IPS-18c (cell line): ENCODE results near the gene TECTA.
"Not testable (repeated sequence)": the region's sequence is repeated elsewhere in the genome, so short reads cannot be mapped to it uniquely, and the experiment has no call there.

Source experiments
- H3K4me3 ChIP-seq: 2 replicates; pipeline ENCODE4 v1.7.0; 2013; ENCODE audit warnings: low read depth, mild to moderate bottlenecking, low read length, moderate library complexity; ENCODE audit not compliant: insufficient read depth
- H3K9me3 ChIP-seq: one replicate; pipeline ENCODE4 v1.6.1; 2013; ENCODE audit warnings: mild to moderate bottlenecking, low read length, moderate library complexity; ENCODE audit not compliant: control insufficient read depth, insufficient read depth

TECTA gene

DNA sequence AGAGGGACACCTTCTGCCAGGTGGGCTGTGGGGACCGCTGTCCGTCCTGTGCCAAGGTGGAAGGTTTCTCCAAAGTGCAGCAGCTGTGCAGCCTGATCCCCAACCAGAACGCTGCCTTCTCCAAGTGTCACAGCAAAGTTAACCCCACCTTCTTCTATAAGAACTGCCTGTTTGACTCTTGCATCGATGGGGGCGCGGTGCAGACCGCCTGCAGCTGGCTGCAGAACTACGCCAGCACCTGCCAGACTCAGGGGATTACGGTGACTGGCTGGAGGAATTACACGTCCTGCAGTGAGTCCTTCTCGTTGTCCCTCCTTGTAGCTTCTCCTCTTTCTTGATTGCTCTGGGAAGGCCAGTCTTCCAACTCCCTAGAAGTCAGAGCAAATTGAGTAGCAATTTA, 44.8 kb downstream of the TECTA start:
- no peaks in the 10 kb centered on the region for H3K9me3 ChIP-seq
- no peak overlapping the region for H3K4me3 ChIP-seq

- no peaks in the 10 kb centered on the region for H3K9me3 ChIP-seq
- H3K4me3 ChIP-seq, result no peak overlapping the region
Measured at GRCh38 chr11:121149116-121149515, 48.1 kb downstream of the TECTA start.

- H3K4me3 ChIP-seq, result no peak overlapping the region
- no peaks in the 10 kb centered on the region for H3K9me3 ChIP-seq
Measured at GRCh38 chr11:121151207-121151688, 50.2 kb downstream of the TECTA start.

DNA sequence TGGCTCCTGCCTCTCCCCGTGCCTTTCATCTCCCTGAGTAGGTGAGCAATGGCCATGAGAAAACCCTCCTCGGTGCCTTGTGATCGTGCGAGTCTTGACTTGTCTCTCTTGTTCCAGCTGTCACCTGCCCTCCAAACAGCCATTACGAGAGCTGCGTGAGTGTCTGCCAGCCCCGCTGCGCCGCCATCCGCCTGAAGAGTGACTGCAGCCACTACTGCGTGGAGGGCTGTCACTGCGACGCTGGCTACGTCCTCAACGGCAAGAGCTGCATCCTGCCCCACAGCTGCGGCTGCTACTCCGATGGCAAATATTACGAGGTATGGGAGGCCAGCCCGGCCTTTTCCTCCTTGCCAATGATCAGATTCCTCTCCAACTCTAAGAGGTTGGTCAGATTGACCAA, 51.7 kb downstream of the TECTA start:
- no peaks in the 10 kb centered on the region for H3K9me3 ChIP-seq

GRCh38 chr11:121153472-121153871, 52.4 kb downstream of the TECTA start:
- H3K9me3 ChIP-seq, result no peaks in the 10 kb centered on the region
- no peak overlapping the region for H3K4me3 ChIP-seq

More for the DNA sequence above, 51.7 kb downstream of the TECTA start:
- H3K4me3 ChIP-seq, result no peak overlapping the region

DNA sequence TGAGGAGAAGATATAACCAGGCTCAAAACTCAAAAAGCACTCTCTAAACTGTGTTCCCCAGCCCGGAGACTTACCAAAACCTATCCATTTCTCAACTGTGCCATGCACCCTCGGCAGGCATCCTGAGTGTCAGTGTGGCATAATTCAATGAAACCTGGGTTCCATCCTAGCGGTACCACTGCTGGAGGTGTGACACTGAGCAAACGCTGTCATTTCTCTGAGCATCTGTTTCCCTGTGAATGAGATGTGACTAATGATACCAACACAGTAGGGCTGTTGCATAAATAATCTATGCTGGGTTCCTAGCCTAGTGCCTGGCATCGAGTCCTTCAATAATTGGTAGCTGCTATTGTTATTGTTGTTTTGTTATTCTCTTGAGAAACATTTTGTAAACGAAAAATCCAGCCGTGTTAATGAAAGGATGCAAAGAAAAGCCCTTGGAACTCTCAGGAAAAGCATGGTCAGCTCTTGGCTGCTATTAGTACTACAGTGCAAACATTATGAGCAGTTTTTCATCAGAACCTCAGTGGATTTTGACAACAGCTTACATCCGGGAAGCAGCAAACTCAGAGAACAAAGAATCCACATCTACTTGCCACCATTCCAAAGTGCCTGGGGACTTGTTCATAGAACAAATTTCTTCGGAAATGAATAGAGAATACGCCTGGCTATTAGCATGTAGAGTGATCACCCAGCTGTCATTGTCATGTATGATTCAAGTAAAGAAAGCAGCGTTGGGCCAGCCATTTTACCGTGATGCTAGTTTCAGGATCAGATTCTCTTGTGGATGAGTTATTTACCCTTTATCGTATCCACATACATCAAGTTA, 53.7 kb downstream of the TECTA start:
- Histone ChIP-seq H3K9me3 (no peaks in the 10 kb centered on the region), H3K4me3 (no peak overlapping the region; the same call in 1 of the 2 replicates)

DNA sequence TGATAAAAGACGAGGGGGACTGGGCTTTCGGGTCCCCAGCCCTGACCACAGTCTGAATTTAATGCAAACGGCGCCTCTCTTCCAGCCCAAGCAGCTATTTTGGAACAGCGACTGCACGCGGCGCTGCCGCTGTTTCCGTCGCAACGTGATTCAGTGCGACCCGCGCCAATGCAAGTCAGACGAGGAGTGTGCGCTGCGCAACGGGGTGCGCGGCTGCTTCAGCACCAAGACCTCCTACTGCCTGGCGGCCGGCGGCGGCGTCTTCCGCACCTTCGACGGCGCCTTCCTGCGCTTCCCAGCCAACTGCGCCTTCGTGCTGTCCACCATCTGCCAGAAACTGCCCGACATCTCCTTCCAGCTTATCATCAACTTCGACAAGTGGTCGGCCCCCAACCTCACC, 56.7 kb downstream of the TECTA start:
- H3K4me3 ChIP-seq, result no peak overlapping the region
- H3K9me3 ChIP-seq, result no peaks in the 10 kb centered on the region

DNA sequence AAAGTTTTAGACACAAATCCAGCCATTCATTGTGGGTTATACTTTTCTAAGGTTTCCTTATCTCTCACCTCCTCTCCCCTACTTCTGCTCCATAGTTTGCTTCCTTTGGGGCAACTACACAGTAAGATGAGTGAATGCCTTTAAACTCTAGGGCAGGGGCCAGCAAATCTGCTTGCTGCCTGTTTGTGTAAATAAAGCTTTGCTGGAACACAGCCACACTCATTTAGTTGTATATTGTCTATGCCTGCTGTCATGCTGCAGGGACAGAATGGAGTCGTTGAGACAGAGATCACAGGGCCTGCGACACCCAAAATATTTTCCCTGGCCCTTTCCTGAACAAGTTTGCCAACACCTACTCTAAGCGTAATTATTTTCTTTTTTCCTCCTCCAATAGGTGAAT, 58.7 kb downstream of the TECTA start:
- no peak overlapping the region for H3K4me3 ChIP-seq
- H3K9me3 ChIP-seq, result no peaks in the 10 kb centered on the region

DNA sequence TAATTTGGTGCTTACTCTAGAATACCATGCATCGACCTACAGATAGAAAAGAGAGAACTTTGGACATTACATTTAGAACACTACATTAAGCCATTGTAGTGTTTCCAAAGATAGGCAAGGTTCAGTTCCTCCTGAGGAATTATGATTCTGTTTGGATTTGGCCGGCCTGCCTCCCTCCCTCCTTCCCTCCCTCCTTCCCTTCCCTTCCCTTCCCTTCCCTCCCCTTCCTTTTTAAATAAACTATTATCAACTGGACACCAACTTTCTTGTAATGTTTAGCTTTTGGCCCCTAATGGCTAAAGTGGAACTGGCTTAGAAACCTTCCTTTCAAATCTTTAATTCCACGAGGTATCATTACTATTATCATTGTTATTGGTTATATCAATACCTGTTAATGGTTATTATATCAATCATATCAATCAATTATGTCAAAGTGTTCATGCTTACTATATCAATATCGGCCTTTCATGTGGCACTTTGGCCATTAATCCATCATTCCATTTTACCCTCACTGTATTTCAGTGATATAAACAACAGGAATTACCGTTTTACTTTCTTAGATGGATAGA, 60.4 kb downstream of the TECTA start:
- Histone ChIP-seq H3K9me3 (no peaks in the 10 kb centered on the region), H3K4me3 (no peak overlapping the region)

DNA sequence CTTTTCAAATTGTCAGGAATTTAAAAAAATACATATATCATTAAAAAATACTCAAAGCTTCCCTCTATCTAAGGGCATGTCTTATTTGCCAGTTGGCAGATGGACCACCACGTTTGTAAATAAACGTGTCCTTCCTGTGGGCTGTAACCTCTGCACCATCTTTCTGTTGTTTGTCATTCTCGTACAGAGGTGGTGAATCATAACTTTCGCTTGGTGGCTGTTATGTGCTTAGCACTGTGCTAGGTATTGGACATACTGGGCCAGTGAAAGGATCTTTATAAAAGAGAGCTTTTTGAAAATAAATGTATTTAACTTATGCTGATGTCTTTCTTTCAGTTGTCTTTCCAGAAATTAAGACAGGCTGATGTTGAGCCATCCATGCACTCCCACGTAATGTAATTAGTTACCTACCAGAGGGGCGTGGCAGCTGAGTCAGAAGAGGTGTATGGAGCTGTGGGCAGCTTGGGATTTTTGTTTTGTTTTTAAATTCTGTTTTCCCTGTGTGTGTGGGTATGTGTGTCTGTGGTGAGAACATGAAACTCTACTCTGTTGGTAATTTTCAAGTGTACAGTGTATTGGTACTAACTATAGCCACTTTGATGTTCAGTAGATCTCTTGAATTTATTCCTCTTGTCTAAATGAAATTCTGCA, 62.7 kb downstream of the TECTA start:
- H3K9me3 ChIP-seq, result no peaks in the 10 kb centered on the region
- no peak overlapping the region for H3K4me3 ChIP-seq

- not testable (repeated sequence) for H3K4me3 ChIP-seq, H3K9me3 ChIP-seq
Measured at GRCh38 chr11:121177629-121178028, 76.6 kb downstream of the TECTA start.

- H3K9me3 ChIP-seq, result no peaks in the 10 kb centered on the region
- no peak overlapping the region for H3K4me3 ChIP-seq
Measured at GRCh38 chr11:121179306-121179705, 78.3 kb downstream of the TECTA start.

GRCh38 chr11:121180183-121180582, 79.1 kb downstream of the TECTA start:
- Histone ChIP-seq H3K9me3 (no peaks in the 10 kb centered on the region), H3K4me3 (no peak overlapping the region)

DNA sequence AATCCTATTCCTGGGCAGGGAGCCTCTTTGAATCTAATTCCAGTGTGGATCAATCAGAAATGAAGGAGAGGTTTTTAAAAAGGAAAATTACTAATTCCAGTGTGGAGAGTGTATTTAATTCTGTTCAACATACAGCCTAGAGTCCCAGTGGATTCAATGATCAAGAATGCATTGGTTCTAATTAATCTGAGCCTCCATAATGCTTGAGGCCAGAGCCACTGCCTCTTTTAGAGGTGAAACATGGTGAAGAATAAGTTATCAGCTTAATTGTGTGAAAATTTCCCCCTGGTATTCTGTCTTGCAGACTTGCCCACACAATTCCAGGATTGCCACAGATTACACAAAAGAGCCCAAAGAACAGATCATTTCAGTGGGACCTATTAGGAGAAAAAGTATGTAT, 87.7 kb downstream of the TECTA start:
- Histone ChIP-seq H3K9me3 (no peaks in the 10 kb centered on the region), H3K4me3 (no peak overlapping the region)

- Histone ChIP-seq H3K4me3 (no peak overlapping the region), H3K9me3 (no peaks in the 10 kb centered on the region)
Measured at GRCh38 chr11:121191818-121192217, 90.8 kb downstream of the TECTA start.

DNA sequence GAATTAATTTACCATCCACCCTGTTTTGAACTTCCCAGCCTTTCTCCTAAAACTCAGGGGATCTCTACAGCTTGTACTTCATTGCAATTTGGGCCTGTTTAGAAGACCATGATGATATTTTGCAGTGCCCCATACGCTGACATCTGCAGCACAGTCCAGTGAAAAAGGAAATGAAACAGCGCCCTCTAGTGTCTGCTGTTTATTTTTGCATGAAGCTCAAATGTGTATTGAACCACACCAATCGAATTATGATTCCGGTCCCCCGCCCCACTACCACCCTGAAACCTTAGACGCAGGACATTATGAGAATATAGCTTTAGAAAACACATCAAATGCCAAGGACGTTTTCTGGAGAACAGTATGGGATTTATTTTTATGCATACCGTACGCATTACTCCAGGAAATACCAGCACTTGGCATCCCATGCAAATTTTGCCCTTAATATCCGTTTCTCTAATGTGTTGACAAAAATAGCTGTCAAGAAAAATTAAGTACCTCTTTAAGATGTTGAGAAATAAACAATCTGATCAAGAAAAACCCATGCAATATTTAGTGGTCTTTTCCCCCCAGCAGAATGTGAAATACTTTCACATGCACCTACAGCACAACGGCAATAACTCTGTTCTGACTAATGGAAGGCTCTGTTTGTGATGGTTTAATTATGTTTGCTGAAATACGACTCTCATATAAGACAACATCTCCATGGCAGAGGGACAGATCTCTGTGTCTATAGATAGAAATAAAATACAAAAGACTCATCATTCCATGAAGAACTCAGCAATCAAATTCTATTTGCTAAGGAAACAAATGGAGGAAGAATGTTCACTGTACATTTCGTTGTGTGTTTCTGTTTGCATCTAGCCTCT, 93.9 kb downstream of the TECTA start:
- no peak overlapping the region for H3K4me3 ChIP-seq
- H3K9me3 ChIP-seq, result no peaks in the 10 kb centered on the region

GRCh38 chr11:121198491-121198890, 97.4 kb downstream of the TECTA start:
- Histone ChIP-seq H3K9me3 (no peaks in the 10 kb centered on the region), H3K4me3 (no peak overlapping the region)
